ENCODE data around the gene SPTLC3. TPM values are rescaled to one million over a fixed set of nuclear protein-coding genes. Genes with fewer than 3 reads are reported as not detected.
A peak's percentile ranks its signal among the peaks of the same experiment; 100 is the strongest.

SPTLC3 gene
- total and polyA plus RNA-seq, 2 of the 13 experiments (the other 11 are each of a cell fraction or from before 2014, with no cell fraction given), result 20.5 to 95.6 TPM

- TF ChIP-seq HNF4G (IDR thresholded peaks at IDR 0.05; ENCODE audit: borderline replicate concordance, low read depth, low read length), result peak; percentile 98
- peak; percentile 95 for TF ChIP-seq HNF4G (CRISPR knock-in tag; IDR thresholded peaks at IDR 0.05; ENCODE audit: borderline replicate concordance, low read depth)
- no peak for TF ChIP-seq NONO (IDR thresholded peaks at IDR 0.05)
- no peak for TF ChIP-seq NONO (CRISPR knock-in tag; conservative IDR thresholded peaks at IDR 0.05)
- TF ChIP-seq ZNF138 (CRISPR knock-in tag; IDR thresholded peaks at IDR 0.05; ENCODE audit: low read depth), result no peak
- no peak for TF ChIP-seq DZIP1 (CRISPR knock-in tag; IDR thresholded peaks at IDR 0.05)
- no peak for TF ChIP-seq TCF12 (IDR thresholded peaks at IDR 0.05)
- TF ChIP-seq TCF12 (CRISPR knock-in tag; IDR thresholded peaks at IDR 0.05), result peak; percentile 84
- TF ChIP-seq ZSCAN5A (CRISPR knock-in tag; IDR thresholded peaks at IDR 0.05; ENCODE audit: borderline replicate concordance), result peak; percentile 51; the same call in 1 of the 2 replicates
- TF ChIP-seq CEBPG (CRISPR knock-in tag; IDR thresholded peaks at IDR 0.05), result peak; percentile 83
- TF ChIP-seq, protein P1, sequence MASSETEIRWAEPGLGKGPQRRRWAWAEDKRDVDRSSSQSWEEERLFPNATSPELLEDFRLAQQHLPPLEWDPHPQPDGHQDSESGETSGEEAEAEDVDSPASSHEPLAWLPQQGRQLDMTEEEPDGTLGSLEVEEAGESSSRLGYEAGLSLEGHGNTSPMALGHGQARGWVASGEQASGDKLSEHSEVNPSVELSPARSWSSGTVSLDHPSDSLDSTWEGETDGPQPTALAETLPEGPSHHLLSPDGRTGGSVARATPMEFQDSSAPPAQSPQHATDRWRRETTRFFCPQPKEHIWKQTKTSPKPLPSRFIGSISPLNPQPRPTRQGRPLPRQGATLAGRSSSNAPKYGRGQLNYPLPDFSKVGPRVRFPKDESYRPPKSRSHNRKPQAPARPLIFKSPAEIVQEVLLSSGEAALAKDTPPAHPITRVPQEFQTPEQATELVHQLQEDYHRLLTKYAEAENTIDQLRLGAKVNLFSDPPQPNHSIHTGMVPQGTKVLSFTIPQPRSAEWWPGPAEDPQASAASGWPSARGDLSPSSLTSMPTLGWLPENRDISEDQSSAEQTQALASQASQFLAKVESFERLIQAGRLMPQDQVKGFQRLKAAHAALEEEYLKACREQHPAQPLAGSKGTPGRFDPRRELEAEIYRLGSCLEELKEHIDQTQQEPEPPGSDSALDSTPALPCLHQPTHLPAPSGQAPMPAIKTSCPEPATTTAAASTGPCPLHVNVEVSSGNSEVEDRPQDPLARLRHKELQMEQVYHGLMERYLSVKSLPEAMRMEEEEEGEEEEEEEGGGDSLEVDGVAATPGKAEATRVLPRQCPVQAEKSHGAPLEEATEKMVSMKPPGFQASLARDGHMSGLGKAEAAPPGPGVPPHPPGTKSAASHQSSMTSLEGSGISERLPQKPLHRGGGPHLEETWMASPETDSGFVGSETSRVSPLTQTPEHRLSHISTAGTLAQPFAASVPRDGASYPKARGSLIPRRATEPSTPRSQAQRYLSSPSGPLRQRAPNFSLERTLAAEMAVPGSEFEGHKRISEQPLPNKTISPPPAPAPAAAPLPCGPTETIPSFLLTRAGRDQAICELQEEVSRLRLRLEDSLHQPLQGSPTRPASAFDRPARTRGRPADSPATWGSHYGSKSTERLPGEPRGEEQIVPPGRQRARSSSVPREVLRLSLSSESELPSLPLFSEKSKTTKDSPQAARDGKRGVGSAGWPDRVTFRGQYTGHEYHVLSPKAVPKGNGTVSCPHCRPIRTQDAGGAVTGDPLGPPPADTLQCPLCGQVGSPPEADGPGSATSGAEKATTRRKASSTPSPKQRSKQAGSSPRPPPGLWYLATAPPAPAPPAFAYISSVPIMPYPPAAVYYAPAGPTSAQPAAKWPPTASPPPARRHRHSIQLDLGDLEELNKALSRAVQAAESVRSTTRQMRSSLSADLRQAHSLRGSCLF (CRISPR knock-in tag; IDR thresholded peaks at IDR 0.05; ENCODE audit: borderline replicate concordance), result no peak
- no peak for TF ChIP-seq TRAFD1 (CRISPR knock-in tag; IDR thresholded peaks at IDR 0.05; ENCODE audit: borderline replicate concordance)
- peak; percentile 94 for TF ChIP-seq ZSCAN9 (CRISPR knock-in tag; IDR thresholded peaks at IDR 0.05; ENCODE audit: borderline replicate concordance)
- TF ChIP-seq CC2D1A (CRISPR knock-in tag; IDR thresholded peaks at IDR 0.05), result no peak
- TF ChIP-seq SKI (IDR thresholded peaks at IDR 0.05; ENCODE audit: partially characterized antibody), result peak; percentile 26
- TF ChIP-seq ATF1 (CRISPR knock-in tag; IDR thresholded peaks at IDR 0.05), result peak; percentile 66
- no peak for TF ChIP-seq AGO1 (IDR thresholded peaks at IDR 0.05; ENCODE audit: low read depth, low read length, poor library complexity, severe bottlenecking)
- TF ChIP-seq ZNF75D (CRISPR knock-in tag; IDR thresholded peaks at IDR 0.05; ENCODE audit: borderline replicate concordance), result no peak
- no peak for TF ChIP-seq ZFP36L2 (CRISPR knock-in tag; IDR thresholded peaks at IDR 0.05)
- no peak for TF ChIP-seq ZNF354B (CRISPR knock-in tag; IDR thresholded peaks at IDR 0.05)
- TF ChIP-seq SIX1 (CRISPR knock-in tag; IDR thresholded peaks at IDR 0.05; ENCODE audit: borderline replicate concordance), result peak; percentile 98
These were observed 81.2 kb downstream of the SPTLC3 start (continued) for GRCh38 chr20:13089950-13090469.
